Endothelial cell of hepatic sinusoid (primary cell): ENCODE measurements around the gene ARHGAP8.

Source experiments
- in situ Hi-C: cut with HindIII; loops from 2 replicates; pipeline ENCODE4 v1.10.0; 2017; ENCODE audit warnings: low sequenced_read_pairs

ARHGAP8 gene

GRCh38 chr22:44752285-44753188 lies at the start of gene ARHGAP8:
ARHGAP8 (plus strand) TSS chr22:44752575; CDS start chr22:44786528, 33,953 bp downstream.
- in situ Hi-C loops = no loop called here

DNA sequence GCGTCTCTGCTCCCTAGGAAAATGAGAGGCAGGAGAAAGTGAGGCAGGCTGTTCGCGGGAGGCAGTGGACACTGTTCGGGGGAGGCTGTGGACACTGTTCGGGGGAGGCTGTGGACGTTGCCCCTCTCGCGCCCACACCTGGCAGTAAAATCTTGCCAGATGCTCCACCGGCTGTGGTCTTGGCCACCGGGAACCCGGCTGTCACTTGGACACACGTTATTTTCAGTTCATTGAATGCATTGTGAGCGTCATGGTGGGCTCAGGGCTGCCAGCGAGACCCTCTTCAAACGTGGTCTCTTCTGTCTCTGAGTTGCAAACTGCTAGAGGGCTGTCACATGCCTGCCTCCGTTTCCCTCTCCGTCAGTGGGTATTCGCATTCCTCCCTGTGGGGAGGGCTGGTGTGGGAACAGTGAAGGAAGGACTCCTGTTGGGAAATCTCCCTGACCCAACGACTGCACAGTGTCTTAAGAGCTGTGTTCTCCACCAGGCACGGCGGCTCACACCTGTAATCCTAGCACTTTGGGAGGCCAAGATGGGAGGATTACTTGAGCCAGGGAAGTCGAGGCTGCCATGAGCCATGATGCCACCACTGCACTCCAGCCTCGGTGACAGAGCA lies 49.0 kb upstream of the ARHGAP8 start:
- in situ Hi-C loops = no loop called here

GRCh38 chr22:44704159-44705021 lies 48.0 kb upstream of the ARHGAP8 start:
- in situ Hi-C loops = no loop called here

DNA sequence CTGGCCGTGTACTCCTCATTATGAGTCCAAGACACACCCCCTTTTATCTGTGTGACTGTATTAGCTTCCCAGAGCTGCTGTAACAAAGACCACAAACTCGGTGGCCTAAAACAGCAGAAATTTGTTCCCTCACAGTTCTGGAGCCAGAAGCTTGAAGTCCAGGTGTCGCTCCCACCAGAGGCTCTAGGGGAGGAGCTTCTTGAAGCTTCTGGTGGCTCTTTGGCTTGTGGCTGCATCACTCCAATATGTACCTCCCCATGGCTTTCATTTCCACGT lies 47.4 kb upstream of the ARHGAP8 start:
- in situ Hi-C loops = no loop called here

DNA sequence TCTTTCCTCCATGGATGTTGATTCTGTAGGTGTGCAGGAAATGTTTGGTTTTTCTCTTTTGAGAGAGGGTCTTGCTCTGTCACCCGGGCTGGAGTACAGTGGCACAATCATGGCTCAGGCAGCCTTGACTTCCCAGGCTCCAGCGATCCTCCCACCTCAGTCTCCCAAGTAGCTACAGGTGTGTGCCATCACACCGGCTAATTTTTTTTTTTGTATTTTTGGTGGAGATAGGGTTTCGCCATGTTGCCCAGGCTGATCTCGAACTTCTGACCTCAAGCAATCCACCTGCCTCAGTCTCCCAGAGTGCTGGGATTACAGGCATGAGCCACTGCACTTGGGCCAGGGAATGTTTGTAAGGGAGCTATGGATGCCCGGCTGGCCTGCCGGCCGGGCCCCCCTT lies 45.9 kb upstream of the ARHGAP8 start:
- in situ Hi-C loops = no loop called here

GRCh38 chr22:44707178-44707577 lies 45.2 kb upstream of the ARHGAP8 start:
- in situ Hi-C loops = no loop called here

DNA sequence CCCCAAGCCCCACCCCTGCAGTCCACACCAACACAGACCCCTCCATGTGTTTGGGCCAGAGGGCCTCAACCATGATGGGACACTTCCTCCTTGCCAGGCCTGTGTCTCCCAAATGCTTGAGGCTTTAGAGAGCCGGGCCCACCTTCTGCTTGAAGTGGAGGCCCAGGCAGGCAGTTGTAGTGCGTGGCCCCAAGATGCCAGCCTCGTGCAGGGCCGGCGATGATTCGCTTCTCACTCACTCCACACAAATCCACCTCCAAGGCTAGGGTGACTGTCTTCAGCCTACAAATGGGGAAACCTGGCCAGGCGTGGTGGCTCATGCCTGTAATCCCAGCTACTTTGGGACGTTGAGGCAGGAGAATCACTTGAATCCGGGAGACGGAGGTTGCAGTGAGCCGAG lies 44.6 kb upstream of the ARHGAP8 start:
- in situ Hi-C loops = no loop called here

- in situ Hi-C loops = no loop called here
Observed at GRCh38 chr22:44709881-44710392, 42.4 kb upstream of the ARHGAP8 start.

DNA sequence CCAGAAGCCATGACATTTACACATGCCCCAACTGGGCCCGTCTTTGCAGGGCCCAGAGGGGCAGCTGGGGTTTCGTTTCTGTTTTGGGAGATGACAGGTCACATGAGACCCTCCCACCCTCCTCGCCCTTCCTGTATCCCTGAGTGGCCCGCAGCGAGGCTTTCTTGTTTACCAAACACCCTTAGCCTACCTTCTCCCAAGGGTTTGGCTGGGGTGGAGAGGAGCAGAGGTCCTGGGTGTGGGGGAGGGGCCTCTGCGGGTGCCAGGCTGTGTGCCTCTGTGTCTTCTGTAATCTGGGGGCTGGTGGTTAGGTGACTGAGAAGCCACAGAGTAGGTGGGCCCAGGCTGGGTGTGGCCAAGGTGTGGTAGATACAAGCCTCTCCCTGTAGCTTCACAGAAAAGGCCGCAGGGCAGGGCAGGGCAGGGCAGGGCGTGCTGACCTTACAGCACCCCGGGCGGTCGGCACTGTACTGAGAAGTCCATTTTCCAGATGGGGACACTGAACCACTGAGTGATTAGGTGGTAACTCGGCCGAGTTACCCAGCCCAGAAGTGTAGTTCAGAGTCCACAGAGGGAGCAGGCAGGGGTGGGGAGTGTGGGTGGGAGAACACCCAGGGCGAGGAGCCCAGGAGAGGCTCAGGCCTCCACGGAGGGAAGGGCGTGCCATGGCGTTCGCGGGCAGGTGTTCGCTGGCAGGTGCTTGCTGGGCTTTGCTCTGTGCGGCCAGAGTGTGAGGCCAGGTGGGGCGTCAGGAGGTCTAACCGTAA lies 41.7 kb upstream of the ARHGAP8 start:
- in situ Hi-C loops = no loop called here

GRCh38 chr22:44711241-44711560 lies 41.2 kb upstream of the ARHGAP8 start:
- in situ Hi-C loops = no loop called here

GRCh38 chr22:44711690-44712555 lies 40.5 kb upstream of the ARHGAP8 start:
- in situ Hi-C loops = no loop called here

GRCh38 chr22:44712962-44713361 lies 39.4 kb upstream of the ARHGAP8 start:
- in situ Hi-C loops = no loop called here

- in situ Hi-C loops = no loop called here
Observed at GRCh38 chr22:44714703-44715350, 37.5 kb upstream of the ARHGAP8 start.

GRCh38 chr22:44718418-44718817 lies 34.0 kb upstream of the ARHGAP8 start:
- in situ Hi-C loops = no loop called here

GRCh38 chr22:44719586-44720368 lies 32.6 kb upstream of the ARHGAP8 start:
- in situ Hi-C loops = no loop called here

- in situ Hi-C loops = no loop called here
Observed at GRCh38 chr22:44721213-44721612, 31.2 kb upstream of the ARHGAP8 start.

- in situ Hi-C loops = no loop called here
Observed at GRCh38 chr22:44722611-44723010, 29.8 kb upstream of the ARHGAP8 start.

- in situ Hi-C loops = no loop called here
Observed at GRCh38 chr22:44723801-44724200, 28.6 kb upstream of the ARHGAP8 start.

GRCh38 chr22:44724416-44724815 lies 28.0 kb upstream of the ARHGAP8 start:
- in situ Hi-C loops = no loop called here
